Measurements from ENCODE around the gene ZNF641.
"Not testable (repeated sequence)": the region's sequence is repeated elsewhere in the genome, so short reads cannot be mapped to it uniquely, and the experiment has no call there.

Gene ZNF641

DNA sequence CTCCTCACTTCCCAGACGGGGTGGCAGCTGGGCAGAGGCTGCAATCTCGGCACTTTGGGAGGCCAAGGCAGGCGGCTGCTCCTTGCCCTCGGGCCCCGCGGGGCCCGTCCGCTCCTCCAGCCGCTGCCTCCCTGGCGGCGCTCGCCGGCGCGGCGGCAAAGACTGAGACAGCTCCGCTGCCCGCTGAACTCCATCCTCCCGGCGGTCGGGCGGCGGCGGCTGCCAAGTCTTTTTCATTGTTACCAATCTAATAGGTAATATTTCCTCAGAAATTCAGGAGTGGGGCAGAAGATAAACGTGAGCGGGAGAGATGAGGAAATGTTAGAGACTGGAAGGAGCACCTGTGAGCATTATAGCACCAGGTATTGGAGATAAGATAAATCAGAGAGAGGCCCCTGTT lies 17.0 kb downstream of the ZNF641 start:
- FAIRE-seq: not testable (repeated sequence)

DNA sequence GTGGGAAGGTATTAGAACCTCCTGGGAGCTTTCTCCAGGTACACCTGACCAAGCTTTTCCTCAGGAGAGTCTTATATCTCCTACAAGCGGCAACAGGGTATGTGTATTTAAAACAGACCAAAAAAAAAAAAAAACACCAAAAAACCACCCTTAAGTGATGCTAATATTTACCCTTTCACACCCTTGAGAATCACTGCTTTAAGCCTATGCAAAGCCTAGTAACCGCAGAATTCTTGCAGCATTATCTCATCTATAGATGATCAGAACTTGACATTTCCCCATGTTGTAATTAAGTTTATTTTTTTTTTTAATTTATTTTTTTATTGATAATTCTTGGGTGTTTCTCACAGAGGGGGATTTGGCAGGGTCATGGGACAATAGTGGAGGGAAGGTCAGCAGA lies 19.3 kb downstream of the ZNF641 start:
- FAIRE-seq: no peak

DNA sequence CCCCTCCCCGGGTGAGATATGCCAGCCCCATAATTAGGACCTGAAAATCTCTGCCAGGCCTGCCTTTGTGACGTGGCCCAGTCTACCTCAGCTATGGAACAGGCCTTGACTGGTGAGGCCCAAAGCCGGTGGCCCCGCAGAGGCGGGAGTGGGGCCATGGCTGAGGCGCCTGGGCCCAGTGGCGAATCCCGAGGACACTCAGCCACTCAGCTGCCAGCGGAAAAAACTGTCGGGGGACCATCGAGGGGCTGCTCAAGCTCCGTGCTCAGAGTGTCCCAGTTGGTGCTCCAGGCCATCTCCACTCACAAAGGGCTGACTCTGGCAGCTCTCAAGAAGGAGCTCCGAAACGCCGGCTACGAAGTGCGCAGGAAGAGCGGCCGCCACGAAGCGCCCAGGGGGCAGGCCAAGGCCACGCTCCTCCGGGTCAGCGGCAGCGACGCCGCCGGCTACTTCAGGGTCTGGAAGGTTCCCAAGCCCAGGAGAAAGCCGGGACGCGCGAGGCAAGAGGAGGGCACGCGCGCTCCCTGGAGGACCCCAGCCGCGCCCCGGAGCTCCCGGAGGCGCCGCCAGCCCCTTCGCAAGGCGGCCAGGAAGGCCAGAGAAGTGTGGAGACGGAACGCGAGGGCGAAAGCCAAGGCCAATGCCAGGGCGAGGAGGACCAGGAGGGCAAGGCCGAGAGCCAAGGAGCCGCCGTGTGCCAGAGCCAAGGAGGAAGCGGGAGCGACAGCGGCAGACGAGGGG lies 21.4 kb downstream of the ZNF641 start:
- no peak for FAIRE-seq

DNA sequence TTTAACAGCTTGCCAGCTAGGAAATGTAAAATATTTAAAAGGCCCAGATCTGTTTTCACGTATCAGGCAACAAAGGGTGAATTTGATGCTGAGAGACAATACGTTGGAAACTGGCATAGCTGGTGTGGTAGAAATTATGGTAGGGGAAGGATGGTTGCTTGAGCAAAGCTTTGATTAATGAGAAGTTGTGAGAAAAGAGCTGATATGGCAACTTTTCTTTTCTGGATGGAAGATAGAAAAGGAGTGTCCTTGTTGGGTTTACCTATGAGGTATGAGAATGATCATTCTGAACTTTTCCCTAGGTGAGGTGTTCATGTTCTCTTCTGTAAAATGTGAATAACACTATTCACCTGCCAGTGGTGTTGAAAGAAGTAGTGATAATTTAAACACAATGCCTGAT lies 34.2 kb downstream of the ZNF641 start:
- FAIRE-seq: no peak

DNA sequence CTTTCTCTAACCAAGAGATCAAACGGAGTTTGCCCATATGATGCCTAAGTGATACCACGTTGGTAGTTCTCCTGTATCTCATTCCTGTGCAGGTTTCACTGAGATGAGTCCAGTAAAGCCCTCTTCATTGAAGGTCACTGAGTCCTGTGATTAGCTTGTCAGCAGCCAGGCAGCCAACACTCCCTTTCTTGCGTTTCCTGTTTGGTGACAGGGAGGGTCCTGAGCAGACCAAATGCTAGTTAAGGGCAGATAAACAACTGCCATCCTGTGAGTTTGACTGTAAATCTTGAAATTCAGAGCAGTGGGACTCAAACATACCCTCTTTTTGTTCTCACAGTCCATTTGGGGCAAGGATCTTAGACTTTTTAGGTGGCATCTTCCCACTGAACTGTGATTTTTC lies 39.4 kb downstream of the ZNF641 start:
- no peak for FAIRE-seq

DNA sequence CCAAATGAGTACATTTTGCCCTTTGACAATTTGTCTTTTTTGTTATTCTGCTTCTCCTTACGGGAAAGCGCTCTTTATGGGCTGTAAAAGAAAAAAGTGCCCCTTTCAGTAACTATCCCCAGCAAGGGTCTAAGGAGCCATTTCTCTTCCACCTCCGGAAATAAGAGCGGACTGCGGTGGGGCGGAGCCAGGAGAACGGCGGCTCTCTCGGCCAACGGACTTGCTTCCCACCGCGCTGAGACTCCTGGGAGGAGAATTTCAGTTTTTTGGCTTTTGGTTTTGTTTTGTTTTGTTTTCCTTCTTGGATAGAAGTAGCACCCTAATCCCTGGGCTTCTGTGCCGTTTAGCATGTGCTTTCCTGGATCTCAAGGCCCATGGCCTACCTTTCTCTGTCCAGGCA lies 43.5 kb downstream of the ZNF641 start:
- no peak for FAIRE-seq

DNA sequence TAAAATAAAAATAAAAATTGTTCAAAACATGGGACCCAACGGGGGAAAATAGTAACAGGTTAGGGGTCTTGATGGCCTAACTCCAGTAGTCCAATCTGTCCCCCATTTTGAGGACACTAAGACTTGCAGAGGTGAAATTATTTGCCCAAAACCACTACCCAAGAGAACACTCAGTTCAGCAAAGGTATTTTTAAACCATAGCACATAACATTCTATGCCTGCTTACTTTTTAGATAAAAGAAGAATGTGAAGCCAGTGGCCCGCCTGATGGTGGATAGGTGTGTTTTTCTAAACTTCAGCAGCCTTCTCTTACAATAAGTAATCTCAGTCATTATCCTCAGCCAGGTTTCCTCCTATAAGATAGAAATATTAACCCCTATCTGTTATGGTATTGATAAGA lies 45.5 kb downstream of the ZNF641 start:
- no peak for FAIRE-seq

DNA sequence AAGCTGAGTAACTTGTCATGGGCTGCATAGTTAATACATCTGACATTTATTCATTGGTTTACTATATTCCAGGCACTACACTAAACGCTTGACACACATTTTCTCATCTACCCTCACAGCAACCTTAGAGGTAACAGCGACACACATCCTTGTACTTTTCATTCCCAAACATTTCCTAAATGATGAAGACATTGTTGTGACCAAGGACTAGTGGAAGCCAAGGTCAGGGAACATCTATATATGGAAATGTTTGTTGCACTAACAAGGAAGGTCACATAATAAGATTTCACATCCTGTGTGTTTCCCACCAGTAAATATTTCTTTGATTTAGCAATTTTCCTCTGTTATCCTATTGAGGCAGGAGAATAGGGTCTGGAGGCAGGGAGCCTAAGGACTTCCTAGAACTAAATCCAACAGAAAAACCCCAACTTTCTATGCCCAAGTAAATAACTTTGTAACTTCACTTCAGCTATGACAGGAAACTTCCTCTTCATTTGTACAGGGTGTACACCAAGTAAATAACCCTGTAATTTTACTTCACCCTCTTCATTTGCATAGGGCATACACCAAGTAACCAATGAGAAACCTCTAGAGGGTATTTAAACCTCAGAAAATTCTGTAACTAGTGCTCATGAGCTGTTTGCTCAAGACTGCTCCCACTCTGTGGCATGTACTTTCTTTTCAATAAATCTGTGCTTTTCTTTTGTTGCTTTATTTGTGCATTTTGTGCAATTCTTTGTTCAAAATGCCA lies 48.4 kb downstream of the ZNF641 start:
- FAIRE-seq: no peak

DNA sequence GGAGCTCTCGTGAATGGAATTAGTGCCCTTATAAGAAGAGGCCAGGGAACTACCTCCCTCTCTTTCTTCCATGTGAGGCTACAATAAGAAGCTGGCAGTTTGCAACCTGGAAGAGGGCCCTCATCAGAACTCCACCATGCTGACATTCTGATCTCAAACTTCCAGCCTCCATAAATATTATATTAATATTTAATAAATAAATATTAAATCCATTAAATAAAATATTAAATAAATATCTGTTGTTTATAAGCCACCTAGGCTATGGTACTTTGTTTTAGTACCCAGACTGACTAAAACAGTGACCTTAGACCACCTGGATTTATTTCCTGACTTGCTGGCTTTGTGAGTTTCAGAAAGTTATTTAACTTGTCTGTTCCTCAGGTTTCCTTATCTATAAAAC lies 49.9 kb downstream of the ZNF641 start:
- no peak for FAIRE-seq

DNA sequence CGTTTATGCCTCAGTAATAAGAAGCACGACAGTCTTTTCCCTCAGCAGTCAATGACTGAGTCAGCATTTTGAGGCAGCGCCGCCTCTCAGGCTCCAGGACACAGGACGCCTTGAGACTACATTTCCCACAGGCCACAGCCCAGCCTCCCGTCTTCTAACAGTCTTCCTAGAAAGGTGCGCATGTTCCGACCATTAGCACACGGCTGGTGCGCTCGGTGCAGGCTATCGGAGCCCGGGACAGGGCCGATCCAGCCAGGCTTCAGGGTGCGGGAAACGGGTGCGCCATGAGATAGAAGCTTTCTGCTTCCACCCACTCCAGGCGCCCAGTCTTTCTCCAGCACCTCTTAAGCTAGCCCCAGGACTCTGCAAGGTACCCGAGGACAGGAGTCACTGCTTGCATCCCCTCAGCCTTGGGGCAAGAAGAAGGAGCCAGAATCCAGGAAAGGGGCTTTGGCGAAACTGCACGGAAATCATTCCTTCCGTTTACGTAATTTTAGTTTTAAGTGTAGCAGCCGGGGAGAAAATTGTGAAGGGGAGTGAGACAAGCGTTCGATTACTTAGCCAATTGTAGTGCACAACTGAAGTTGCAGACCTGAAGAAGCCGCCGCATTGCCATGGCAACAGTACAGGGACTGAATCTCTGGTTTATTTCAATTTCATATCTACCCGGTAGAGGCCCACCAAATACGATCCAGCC lies 54.0 kb downstream of the ZNF641 start:
- no peak for FAIRE-seq

DNA sequence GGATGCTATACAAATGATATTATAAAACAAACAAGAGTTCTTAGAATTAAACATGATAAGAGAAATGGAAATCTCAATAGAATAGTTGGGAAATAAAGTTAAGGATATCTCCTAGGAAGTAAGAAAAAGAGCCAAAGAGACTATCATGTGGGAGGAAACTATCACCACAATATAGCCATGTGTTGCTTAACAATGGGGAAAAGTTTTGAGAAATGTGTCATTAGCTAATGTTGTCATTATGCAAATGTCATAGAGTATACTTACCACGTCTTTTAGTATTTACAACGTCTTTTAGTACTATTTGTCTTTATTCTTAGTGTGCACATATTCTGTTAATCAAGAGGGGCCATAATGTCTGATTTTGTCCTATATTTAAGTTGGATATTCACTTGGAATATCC lies 58.7 kb downstream of the ZNF641 start:
- FAIRE-seq: no peak

DNA sequence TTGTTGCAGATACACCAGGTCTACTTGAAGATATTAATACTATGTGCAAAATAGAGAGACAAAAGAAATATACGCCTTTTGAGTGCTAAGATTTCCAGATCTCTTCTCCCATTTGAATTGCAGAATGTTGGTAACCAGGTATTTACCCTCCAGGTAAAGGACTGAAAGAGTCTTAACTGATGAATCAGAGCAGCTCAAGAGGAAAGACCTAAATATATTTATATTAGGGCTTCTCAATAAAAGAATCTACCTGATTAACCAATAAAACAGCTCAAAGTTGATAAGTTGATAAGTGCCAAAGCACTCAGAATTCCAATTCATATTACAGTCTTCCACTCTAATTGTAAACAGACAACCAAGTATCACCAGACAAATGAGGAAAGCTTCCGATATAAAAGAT lies 59.2 kb downstream of the ZNF641 start:
- no peak for FAIRE-seq

DNA sequence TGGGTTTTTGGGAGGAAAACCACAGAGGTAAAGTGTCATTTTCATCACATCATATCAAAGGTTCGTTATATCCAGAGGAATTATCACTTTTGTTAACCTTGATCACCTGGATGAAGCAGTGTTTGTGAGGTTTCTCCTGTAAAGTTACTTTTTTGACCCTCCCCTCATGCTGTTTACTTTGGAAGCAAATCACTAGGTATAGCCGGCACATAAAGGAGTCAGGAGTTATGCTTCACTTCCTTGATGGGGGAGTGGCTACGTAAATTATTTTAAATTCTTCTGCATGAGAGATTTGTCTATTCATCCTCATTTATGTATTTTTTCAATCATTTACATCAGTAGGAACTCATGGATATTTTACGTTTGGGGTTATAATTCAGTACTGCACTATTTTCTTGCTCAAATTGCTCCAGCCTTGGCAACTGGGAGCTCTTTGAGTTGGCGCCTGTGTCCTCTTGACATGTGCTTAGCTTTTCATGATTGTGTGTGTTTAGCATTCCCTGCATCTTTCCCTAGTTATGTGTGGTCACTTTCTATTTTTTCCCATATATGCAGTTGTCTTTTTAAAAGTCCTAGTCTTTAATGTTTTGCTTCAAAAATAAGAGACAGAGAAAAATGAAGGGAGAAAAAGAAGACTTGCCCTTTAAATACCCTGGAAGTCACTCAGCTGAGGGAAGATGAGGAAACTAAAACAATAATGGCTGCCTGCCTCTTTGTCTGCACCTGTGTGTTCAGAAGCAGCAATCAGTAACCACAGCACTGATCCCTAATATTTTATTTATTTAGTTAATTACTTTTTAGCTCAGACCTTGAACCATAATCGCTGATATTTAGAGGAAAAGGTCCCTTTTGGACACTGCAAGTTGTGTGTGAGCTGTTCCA lies 62.1 kb downstream of the ZNF641 start:
- FAIRE-seq: no peak
